SKM-1 (cell line): Measurements from ENCODE around the gene SFXN5.
"Not testable (repeated sequence)": the region's sequence is repeated elsewhere in the genome, so short reads cannot be mapped to it uniquely, and the experiment has no call there.

Experiments used
- DNase-seq: peaks from one replicate; lab custom pipeline; 2025; ENCODE audit not compliant: unreplicated experiment; lab: John Stamatoyannopoulos, UW

Gene SFXN5

DNA sequence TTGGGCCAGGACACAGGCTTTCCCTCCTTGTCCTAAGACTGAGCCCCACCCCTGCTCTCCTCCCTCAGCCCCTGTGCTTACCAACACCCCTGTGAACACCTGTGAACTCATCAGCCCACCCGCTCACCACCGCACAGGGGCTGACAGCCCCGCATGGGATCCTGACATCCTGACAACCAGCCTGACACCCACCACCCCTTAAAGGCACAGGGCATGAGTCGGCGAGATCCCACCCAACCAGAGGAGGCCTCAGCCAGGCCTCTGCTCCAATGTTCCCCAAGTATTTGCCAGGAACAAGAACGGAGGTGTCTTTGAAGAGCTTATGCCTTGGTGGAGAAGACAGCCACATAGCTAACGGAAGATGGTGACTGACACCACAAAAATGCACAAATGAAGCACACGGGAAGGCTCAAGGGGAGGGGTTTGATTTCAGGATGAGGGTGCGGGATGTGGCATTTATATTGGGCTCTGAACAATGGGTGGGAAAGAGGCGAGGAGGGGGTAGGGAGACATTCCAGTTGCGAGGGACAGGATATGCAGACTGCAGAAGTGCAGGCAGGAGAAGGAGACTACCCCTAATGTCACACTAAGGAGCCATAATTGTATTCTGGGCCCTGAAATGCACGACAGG is 30.2 kb upstream of the SFXN5 start:
- no peak for DNase-seq

DNA sequence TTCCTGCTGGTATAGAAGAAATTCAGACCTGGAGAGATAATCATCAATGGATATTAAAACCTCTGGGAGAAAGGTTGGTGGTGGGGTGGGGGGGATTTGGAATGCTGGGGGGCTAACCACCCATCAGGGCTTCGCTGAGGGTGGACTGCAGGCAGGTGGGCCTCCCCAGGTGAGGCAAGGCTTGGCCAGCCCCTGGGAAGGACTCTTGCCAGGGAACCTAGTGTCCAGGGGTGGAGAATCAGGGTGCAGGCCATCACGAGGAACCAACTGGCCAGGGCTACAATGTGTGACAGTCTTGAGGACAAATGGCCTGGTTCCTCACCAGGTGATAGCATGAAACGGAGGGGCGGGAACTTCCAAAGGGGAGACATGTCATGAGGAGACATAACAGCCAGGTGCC is 29.4 kb upstream of the SFXN5 start:
- DNase-seq = no peak

DNA sequence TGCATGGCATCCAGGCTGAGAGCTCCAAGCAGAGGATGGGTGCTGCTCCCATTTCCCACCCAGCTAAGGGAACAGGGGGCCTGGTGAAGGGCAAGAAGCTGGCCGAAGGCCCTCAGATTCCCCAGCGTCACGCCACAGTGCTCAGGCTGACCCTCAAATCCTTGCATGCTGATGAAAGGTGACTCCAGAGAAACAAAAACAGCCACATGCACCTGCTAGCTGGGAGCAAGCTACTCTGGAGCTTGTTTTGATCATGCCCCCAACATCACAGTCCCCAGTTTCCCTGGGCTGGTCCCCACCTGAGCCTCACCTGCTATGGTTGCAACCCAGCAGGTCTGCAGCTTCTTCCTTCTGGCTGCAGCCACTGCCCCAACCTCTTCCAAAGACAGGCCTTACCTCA is 28.0 kb upstream of the SFXN5 start:
- no peak for DNase-seq

DNA sequence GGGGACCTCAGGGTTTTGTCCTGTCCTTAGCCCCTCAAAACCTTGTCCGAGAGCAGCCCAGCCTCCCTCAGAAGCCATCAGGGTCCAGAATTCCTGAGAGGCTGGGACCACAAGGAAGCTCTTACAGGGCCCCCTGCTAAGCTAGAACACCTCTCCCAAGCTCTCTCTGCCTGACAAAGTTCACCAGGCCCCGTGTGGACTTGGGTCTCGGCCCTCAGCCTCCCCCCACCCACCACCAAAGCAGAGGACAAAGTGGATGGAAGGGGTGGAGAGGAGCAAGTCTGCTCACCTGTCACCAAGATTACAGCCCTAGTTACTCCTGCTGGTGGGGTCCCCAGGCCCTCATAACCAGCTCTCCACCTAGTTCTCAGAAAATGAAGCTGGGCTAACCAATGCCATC is 24.4 kb upstream of the SFXN5 start:
- DNase-seq = no peak

DNA sequence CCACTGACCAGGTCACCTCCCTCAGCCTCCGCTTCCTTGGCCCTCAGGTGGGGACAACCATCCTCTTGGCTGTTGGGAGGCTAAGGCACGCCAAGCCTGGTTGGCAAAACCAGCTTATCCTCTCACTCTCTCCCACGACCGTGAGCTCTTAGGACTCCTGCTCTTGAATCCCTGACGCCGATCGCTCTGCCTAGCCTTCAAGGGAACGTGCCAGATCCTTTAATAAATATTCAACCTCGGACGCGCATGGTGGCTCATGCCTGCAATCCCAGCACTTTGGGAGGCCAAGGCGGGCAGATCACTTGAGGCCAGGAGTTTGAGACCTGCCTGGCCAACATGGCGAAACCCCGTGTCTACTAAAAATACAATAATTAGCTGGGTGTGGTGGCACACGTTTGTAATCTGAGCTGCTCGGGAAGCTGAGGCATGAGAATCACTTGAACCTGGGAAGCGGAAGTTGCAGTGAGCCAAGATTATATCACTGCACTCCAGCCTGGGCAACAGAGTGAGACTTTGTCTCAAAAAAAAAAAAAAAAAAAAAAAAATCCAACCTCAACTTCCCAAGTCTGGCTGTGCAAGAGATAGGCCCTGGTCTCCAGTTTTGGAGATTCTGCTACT is 22.2 kb upstream of the SFXN5 start:
- DNase-seq = not testable (repeated sequence)

DNA sequence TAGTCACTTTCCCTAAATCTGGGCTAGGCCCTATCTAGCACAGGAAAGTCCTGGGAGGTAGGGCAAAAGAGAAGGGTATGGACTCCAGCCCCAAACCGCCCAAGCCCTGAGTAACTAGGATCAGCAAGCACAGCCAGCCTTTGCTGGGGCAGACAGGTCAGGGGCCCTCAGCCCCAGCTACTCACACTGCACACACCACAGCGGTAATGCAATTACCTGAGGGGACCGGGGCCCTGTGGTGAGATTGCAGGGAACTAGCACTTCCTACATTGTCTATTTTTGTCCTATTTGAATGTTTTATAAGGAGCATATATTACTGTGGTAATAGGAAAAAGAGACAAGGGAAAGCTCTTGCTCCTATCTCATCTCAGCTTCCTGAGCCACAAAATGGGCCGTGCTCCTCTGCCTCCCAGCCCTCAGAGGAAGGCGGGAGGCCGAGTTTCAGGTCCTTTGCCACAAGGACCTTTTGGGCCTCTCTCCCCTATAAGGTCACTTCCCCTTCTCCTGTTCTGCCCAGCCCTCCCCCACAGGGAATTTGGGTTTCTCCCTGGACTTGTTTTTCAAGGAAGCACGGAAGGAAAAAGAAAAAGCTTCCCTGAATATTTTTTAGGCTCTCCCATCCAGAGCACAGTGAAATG is 20.8 kb upstream of the SFXN5 start:
- DNase-seq = peak; percentile 34

DNA sequence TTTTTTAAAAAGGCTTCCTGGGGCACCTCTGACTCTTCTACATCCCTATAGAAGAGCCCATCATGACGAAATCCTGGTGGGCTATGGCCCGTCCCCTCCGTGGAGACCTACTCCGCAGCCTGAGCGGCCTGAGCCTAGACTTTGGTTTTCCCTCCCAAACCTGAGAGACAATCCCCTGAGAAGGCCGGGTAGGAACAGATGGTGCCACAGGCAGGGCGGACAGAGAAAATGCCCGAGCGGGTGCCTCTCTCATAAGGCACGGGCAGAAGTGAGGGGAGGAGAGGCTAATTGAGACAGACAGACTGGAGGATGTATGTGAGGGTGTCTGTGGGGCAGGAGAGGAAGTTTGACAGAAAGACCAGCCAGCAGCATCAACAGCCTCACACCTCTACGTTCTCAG is 20.2 kb upstream of the SFXN5 start:
- DNase-seq = no peak

DNA sequence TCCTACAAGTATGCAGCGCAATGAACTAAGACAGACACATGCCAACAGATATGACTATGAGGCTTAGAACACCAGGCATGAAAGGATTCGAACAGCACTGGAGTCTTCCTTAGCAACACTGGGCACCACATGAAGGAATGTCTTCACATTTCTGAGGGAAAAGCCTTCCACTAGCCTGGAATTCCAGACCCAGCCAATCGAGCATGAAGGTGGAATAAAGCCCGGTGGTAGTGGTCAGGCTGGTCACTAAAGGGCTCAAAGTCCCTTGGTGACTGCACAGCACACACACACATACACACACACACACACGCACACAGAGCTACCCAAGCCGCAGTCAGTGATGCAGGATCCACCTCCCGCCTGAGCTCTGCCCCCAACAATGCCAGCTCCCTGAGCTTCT is 19.7 kb upstream of the SFXN5 start:
- DNase-seq = no peak

DNA sequence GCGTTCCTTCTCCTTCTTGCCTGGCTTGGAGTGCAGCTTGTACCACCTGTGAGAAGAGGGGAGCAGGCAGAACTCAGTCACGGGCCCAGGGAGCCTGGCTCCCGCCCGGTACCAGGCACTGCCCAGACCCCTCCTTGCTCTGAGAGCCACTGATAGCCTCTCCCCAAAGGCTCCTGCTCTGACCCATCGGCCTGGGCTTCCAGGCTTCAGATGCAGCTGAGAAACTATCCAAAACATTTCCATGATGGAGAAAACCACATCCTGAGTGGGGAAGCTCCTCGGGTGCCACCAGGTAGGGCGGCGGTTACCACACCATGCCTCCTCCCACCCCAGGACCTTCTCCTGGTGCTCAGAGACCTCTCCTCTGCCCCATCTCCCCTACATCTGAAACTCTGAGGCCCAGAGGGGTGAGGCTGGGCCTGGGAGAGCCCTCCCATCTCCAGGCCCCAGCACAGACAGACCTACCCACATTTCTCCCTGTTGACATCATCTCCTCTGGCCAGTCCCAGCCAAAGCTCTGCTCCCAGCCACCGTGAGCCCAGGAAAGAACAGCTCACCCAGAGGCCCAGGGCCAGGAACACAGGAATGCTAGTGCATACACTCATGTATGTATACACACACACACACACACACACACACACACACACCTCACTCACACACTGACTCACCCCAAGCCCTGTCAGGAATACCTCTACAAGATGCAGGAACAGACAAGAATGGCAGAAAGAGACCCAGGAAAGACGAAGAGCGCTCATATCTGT is 17.9 kb upstream of the SFXN5 start:
- DNase-seq = no peak

DNA sequence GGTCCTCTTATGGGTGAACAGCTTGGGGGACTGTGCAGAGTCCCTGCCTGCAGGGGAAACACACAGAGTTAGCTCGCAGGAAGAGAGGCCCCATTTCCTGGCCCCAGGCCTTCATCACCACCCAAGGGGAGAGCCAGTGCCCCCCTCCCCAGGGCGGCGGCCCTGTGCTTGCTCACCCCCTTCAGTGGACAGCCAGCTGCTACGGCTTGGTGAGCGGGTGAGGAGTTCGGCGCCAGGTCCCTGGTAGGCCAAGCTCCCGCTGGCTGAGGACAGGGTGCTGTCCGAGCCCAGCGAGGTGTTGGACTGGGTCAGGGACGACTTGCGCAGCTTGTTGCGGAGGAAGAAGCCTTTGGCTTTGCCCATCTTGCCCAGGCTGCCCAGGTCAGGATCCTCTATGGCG is 17.2 kb upstream of the SFXN5 start:
- no peak for DNase-seq

DNA sequence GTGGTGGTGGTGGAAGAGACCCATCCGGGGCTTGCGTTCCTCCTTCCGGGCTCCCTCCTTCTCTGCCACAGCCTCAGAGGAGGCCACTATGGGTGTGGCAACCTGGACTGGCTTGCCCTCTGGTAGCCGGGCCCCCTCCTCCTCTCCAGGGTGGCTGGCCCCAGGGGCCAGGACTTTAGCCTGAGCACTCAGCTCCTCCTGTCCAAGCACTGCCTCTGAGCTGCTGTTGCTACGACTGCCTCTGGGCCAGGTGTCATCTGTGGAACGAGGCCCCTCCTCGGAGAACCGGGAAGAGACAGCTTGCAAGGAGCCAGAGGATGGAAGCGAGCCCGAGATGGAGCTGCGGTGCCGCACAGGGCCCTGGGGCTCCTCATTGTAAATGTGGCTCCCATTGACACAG is 16.7 kb upstream of the SFXN5 start:
- no peak for DNase-seq

DNA sequence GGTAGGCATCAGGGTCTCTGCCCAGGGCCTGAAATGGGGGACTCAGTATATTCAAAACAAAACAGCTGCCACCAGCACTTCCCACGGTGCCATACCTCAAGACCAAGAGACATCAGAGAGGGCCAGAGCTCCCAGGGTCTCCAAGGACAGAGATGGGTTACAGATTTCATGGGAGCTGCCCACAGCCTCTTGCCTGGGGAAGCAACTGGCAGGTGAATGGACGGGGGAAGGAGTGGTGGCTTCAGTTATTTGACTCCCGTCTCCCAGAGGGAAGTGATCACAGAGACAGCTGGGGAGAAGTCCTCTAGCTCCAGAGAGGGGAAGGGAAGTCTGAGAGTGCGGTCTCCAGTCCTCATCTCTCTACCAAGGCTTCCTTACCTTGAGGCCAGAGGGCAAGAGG is 15.8 kb upstream of the SFXN5 start:
- no peak for DNase-seq

DNA sequence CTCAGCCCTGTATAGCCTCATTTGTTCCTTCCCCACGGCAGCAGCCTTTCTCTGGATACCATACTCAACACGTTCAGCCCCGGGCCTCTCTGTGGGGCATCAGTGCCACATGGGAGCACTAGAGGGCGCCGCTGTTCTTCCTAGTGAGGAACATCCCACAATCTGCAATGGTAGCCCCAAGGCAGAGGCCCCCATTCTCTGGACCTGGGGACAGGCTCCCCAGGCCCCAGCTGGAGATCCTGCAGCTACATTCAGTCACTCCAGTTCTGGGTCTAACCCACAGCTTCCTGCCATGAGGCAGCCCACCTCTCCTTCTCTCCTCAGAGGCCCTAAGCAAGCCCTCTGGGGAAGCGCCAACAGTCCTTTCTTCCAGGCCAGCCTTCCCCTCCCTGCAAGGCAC is 14.2 kb upstream of the SFXN5 start:
- peak; percentile 48 for DNase-seq

DNA sequence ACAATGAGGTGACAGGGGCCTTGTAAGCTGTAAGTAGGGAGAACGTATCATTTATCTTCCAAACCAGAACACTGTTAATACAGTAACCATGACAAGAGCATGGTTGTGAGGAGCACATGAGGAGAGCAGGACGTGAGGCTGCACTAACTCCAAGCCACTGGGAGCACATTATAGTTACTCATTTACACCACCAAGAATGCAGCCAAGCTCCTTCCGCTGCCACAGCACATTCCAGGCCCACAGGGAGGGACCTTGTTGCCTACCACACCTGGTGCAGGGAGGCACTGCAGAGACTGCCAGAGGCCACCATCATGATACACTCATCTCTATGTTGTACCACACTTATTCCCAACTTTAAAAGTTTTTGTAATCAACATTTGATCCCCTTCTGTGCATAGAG is 13.5 kb upstream of the SFXN5 start:
- no peak for DNase-seq

DNA sequence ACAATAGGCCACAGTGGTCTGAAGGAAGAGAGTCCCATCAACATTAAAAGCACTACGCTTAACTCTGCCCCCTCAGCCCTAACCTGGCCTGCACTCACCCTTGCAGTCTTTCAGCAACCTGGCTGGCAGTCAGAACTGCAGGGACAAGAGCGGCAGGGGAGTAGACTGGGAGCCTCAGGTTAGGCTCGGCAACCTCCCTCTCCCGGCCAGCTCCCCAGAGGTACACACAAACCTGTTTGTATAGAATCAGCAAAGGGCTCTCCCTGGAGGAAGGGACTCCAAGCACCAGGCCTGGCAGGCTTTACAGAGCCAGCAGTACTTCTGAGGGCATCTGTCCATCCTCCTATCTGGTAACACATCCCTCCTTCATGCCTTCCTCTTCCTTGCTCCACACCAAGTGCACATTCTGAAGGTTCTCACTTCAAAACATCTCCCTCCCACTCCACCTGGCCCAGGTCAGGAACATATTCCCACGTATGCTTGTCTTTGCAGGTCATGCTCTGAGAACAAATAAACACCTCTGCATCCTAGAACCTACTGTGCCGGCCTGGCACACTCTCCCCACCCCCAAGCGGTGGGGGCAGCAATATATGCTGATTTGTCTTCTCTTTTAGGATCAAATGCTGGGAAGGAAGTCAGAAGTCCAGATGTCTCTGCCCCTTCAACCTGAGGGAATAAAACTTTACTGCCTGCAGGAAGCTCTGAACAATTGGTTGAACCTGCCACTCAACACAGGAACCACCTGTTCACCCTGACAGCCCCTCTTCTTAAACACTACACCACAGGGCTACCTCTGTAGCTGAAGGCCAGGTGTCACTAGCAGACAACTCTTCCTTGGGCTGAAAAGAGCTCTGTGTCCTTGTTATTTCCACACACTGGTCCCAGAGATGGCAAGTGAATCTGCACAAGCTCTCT is 12.6 kb upstream of the SFXN5 start:
- DNase-seq = no peak

DNA sequence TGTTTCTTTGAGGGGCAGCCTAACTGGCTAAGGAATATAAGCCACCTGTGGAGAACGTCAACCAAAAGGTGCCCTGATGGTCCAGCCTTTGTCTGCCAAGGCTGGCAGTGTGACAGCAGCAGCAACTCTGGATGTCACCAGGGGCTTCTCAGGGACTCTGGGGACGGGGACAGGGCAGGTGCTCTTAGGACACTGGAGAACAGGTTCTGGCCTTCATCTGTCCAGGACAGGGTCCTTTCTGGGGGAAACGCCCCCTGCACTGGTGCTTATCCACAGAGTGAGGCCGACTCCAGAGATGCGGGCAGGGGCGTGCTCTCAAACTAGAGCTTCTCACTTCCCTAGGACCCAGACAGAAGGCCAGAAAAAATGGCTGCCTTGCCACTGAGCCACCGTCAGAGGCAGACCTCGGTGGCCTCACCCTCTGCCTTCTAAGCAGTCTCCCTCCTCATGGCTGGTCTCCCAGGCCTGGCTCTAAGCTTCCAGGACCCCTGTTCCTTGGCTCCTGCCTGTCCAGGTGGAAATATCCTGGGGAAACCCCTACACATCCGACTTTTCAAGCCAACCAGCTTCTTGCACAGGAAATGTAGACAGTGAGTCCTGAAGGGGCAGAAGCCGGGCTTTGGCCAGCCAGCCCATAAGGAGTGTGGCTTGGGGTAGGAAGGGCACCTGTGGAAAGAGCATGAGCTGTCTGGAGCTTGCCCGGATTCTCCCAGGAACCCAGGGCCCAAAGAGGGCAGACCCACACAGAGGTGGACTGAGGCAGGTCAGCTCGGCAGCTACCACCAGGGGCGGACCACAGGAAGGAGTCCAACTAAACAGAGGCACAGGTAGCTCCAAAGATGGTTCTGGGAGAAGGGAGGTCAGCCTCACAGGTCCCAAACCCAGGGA is 11.3 kb upstream of the SFXN5 start:
- DNase-seq = no peak

DNA sequence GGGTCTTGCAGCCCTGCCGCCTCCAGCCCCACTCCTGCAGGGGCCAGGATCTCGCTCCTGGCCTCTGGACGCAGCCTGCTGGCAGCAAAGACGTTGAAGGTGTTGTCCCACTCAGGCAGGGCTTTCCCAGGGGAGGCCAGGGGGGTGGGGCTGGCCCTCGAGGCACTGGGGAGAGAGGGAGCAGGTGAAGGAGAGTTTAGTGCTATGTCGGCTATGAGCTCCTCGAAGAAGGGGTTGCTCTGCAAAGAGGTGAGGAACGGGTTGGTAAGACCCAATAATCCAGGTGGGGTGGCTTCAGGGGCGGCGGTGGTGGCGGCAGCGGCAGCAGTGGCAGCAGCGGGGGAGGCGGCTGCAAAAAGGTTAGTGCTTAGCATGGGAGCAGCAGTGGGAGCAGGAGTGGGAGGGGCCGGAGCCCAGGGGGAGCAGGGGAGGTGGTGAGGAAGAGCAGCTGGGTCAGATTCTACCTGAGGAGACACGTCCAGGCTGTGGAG is 9.7 kb upstream of the SFXN5 start:
- DNase-seq = no peak

DNA sequence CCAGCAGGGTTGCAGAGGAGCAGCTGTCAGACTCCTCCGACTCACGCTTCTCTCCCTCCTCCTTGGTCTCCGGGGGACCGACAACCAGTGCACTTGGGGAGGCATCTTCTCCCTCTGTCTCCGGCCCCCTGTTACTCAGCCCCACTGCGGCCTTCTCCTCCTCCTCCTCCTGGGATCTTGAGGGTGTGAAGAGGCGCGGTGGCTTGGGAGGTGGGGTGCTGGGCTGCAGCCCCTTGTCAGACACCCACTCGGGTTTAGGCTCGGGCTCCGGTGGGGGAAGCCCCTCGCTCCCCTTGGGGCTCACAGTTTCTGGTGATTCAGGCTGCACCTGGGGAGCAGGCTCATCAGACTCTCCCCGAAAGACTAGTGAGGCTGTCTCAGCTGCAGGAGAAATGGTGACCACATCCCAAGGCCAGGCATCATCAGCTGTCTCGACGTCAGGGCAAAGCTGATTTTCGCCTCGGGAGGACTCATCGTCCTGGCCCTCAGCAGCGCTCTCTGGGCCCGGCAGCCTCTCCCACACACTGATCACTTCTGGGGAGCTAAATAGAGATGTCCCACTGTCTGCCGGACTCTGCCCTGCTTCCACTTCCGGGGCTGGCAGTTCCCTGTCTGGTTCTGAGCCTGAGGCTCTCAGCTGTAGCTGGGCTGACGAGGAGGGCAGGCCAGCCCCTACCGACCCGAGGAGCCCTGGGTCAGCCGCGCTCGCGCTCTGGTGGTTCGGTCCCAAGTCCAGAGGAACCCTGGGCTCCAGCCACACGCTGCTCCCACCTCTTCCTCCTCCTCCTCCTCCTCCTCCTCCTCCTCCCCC is 9.0 kb upstream of the SFXN5 start:
- DNase-seq = no peak

DNA sequence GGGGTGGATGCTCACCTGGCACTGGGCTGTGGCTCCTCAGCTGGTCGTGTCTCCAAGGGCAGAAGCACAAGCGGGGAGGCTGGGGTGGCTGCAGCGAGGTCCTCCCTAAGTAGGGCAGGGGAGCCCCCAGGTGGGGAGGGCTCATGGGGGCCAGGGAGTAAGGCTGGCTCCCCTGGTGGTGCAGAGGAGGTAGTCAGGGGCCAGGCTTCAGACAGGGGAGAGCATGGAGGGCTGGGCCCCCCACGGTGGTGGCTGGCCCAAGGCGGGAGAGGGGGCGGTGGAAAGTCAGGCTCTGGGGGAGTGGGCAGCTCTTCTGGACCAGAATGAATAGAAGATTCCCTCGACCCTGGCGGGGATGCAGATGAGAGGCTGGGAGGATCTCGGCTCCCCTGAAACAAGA is 8.1 kb upstream of the SFXN5 start:
- DNase-seq = no peak
